ENCODE data around the gene MAPK1IP1L.

- no peak for TF ChIP-seq POLR2AphosphoS5 (IDR thresholded peaks at IDR 0.05; ENCODE audit: low read depth, low read length)
- no peak for TF ChIP-seq POLR2A (IDR thresholded peaks at IDR 0.05; ENCODE audit: low read depth, low read length)
These were observed 33.1 kb downstream of the MAPK1IP1L start for GRCh38 chr14:55084401-55085059.

All from GM12892 (cell line).